ENCODE results near the gene AP3S2. TPM values are rescaled to one million over a fixed set of nuclear protein-coding genes. Genes with fewer than 3 reads are reported as not detected.

The AP3S2 gene
- total and polyA plus RNA-seq, 2 of the 8 experiments (the other 6 are each of a cell fraction or from before 2014, with no cell fraction given): 19.2 to 45.4 TPM

- no peak for TF ChIP-seq CHD7 (IDR thresholded peaks at IDR 0.05; ENCODE audit: insufficient replicate concordance, low read length)
Observed at GRCh38 chr15:89780601-89781000, 113.2 kb downstream of the AP3S2 start (continued).
